Measurements from ENCODE around the gene CCDC177.

Gene CCDC177

GRCh38 chr14:69561893-69562292 is 12.8 kb downstream of the CCDC177 start:
- DNase-seq (ENCODE audit: low spot score), result no peak

DNA sequence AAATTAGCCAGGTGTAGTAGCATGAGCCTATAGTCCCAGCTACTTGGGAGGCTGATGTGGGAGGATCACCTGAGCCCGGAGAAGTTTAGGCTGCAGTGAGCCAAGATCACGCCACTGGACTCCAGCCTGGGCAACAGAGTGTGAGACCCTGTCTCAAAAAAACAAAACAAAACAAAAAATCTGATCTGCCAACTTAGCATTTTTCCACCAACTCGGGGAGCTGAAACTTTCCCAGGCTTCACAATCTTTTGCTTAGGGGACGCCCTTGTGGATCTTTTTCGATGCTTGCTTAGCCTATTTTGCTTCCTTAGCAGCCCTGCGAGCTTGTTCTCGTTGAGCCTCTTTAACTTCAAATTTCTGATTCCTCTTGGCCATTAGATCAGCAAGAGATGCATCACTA is 13.8 kb downstream of the CCDC177 start:
- DNase-seq (ENCODE audit: low spot score), result no peak

GRCh38 chr14:69559581-69560011 is 15.1 kb downstream of the CCDC177 start:
- DNase-seq (ENCODE audit: low spot score), result no peak

DNA sequence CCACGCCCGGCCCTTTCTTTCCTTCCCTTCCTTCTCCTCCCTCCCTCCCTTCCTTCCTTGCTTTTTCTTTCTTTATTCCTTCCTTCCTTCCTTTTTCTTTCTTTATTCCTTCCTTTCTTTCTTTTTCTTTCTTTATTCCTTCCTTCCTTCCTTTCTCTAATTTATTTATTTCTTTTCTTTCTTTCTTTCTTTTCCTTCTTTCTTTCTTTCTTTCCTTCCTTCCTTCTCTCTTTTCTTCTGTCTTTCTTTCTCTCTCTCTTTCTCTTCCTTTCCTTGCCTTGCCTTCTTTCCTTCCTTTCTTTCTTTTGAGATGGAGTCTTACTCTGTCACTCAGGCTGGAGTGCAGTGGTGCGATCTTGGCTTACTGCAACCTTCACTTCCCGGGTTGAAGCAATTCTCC is 15.9 kb downstream of the CCDC177 start:
- DNase-seq (ENCODE audit: low spot score), result no peak

DNA sequence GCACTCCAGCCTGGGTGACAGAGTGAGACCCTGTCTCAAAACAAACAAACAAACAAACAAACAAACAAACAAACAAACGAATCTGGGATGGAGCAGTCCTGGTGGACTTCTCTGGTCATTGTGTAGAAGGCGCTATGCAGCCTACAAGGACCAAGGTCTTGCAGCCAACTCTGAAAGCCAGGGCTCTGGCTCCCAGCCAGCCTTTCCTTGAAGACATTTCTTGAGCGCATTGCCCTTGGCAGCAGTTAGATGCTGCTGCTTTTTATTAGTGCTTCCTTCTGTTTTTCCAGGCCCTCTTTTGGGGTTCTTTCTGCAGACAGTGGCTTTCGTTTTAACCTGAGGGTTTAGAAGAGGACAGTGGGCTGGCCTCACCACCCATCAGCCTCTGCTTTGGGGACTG is 20.2 kb downstream of the CCDC177 start:
- no peak for DNase-seq (ENCODE audit: low spot score)

- no peak for DNase-seq (ENCODE audit: low spot score)
Observed at GRCh38 chr14:69553252-69553651, 21.4 kb downstream of the CCDC177 start.

DNA sequence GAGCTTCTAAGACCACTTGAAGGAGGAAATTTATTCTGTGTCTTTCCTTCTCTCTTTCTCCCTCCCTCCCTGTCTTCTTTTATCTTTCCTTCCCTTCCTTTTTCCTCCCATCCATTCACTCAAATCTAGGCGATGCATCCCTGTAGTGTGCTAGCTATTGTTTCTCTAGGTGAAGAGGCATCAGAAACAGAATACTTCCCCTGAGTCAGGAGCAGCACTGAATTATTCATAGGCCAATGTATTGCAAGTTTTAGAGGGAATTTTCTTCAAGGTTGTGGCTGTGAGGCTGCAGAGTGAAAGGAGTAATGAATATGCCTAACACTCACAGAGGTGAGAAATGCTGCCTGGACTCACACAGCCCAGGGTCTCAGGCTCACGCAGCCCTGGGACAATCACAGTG is 23.2 kb downstream of the CCDC177 start:
- DNase-seq (ENCODE audit: low spot score), result no peak

DNA sequence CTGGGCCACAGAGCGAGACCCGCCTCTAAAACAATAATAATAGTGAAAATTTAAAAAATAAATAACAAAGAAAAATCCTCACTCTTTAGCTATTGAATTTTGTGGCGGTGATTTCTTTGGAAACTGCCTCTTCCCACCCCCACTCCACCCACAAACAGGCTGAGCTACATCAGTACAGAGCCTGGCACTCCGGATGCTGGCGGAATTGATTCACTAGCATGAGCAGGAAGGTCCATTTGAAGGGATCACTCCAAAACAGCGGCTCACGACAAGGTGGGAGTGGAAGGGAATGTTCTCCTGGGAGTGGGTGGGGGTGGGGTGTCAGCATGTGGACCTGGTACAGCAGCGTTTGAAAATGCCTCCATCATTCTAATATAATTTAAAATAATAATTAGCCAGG is 26.1 kb downstream of the CCDC177 start:
- DNase-seq (ENCODE audit: low spot score), result no peak

- no peak for DNase-seq (ENCODE audit: low spot score)
Observed at GRCh38 chr14:69547701-69548348, 26.8 kb downstream of the CCDC177 start.

- peak; percentile 3 for DNase-seq (ENCODE audit: low spot score)
Observed at GRCh38 chr14:69543341-69544115, 31.1 kb downstream of the CCDC177 start.

DNA sequence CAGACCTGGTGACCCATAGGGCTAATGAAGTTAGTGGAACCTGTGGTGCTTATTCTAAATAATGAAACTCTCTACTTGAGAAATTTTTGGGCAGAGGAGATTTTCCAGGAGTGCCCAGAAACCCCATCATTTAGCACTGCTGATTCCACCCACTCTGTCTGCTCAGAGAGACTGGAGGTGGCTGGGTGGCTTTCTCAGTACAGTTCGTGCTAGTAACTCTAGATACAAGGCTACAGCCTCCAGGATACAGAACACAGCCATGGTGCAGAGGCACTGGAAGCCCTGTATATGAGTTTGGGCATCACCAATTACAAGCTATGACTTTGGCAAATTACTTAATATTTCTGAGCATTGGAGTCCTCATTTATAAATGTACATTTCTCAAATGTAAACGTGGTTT is 32.4 kb downstream of the CCDC177 start:
- no peak for DNase-seq (ENCODE audit: low spot score)

GRCh38 chr14:69540654-69541335 is 33.9 kb downstream of the CCDC177 start:
- DNase-seq (ENCODE audit: low spot score), result no peak

- no peak for DNase-seq (ENCODE audit: low spot score)
Observed at GRCh38 chr14:69539631-69540410, 34.9 kb downstream of the CCDC177 start.

- no peak for DNase-seq (ENCODE audit: low spot score)
Observed at GRCh38 chr14:69538766-69539165, 35.9 kb downstream of the CCDC177 start.

- DNase-seq (ENCODE audit: low spot score), result no peak
Observed at GRCh38 chr14:69537900-69538299, 36.8 kb downstream of the CCDC177 start.

- DNase-seq (ENCODE audit: low spot score), result no peak
Observed at GRCh38 chr14:69536971-69537370, 37.7 kb downstream of the CCDC177 start.

DNA sequence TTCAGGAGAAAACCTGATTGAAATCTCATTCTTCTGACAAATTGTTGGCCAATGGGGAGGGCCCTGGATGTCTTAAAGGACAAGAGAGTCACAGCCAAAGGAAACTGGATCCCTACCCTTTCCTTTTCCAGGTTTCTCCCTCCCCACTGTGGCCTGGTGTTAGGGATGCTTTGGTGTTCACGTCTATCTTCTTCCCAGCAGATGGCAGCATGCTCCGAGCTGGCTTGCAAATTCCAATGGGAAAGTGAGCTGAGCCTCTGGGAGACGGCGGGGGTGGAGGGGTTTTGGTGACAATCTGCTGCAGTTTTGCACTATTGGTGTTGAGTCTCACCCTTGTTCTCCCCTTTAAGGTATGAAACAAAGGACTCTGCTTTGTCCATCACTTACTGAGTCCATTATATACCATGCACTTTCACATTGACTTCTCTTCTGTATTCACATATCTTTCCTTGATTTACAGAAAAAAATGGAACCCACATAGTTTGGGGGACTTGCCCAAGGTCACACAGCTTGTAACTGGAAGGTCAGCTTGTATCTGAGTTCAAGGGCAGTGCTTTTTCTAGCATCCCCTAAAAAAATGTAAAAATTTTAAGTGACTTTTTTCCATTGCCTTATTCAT is 39.3 kb downstream of the CCDC177 start:
- no peak for DNase-seq (ENCODE audit: low spot score)

DNA sequence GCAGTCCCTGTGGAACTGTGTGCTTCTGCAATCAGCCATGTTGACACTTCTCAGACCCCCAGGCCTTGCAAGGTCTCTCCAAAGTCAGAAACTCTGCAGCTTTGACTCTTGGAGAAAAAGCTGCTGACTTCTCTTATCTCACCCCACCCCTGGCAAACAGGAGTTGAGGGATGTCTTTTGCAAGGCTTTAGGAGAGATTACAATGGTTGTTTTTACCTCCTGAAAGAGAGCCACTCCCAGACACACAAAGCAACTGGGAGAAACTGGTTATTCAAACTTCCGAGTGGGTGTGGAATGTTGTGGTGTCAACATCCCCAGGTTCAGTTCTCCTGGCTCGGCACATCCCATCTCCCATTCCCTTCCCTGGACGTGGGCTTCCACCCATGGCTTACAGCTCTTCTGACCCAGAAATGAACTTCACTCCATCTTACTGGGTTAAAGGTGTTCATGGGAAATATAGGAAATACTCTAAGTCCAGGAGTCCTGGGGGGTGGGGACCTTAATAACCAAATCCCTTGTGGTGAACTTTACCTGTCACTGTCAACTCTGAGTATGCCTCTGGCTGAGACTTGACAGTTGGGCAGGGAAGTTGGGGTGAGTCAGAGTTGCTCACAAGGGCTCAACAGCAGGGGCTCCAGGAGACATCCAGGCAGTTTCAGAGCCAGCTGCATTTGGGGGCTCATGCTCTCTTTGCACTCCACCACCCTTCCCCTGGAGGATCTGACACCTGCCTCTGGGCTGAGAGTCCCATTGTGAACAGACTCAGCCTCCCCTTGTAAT is 41.9 kb downstream of the CCDC177 start:
- no peak for DNase-seq (ENCODE audit: low spot score)

GRCh38 chr14:69531135-69531534 is 43.5 kb downstream of the CCDC177 start:
- no peak for DNase-seq (ENCODE audit: low spot score)

GRCh38 chr14:69530095-69530494 is 44.6 kb downstream of the CCDC177 start:
- DNase-seq (ENCODE audit: low spot score), result no peak

DNA sequence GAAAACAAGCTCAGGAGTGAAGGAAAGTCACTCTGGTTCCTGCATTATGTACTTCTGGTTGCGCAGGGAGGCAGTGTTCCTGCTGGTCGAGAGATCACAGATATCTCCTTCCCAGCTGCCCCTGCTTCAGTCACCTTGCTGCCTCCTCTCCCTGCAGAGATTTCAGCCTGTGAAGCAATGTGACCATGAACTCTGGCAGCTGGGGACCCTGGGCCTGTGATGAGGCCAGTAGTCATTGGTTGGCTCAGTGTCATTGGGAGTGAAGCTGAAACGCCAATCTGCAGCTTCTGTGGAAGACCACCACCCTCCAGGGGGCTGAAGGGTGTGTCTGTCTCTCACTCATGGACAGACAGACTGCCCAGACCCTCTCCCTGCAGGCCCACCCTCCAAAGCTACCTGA is 45.1 kb downstream of the CCDC177 start:
- no peak for DNase-seq (ENCODE audit: low spot score)

Data from CD4-positive, alpha-beta T cell treated with Interleukin-15 for 4 hours (primary cell).